SHP77 treated with DMSO at 0.1 percent for 48 hours (cell line): ENCODE measurements around the gene RPL35.

Experiments
- DNase-seq: peaks from one replicate; lab custom pipeline; 2025; lab: John Stamatoyannopoulos, UW

The RPL35 gene

DNA sequence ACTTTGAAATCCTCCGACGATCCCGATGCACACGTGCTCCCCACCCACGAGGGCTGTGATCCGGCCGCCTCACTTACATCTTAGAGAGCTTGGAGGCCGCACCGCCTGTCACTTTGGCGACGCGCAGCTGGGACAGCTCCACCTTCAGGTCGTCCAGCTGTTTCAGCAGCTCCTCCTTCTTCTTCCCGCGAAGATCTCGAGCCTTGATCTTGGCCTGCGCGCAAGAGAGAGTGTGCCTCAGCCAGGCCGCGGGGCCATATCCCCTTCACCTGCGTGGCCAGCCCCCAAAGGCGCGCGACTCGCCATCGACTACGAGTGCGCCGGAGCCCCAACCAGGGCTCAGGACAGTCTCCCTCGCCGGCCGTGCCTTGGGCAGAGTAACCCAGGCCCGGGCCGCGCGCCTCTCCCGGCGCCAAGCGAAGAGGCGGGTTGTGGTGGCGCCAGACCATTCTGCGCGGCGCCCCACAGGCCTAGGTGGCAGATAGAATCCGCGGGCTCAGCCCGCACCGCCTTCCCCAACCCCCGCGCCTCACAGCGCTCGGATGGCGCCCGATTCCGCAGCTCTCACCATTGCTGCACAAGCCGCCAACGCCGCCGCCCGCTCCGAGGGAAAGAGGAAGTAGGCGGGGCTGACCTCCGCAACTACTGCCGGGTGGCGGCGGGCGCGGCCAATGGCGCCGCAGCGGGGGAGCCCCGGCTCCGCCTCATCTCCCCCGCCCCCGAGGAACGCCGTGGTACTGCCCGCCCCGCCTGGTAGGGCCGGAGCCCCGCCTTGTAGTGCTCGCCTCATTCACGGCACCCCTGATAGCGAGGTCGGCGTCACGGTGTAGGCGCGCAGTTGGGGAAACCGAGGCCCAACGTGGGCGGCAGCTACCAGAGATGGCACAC, at the start of gene RPL35, which contains the start of gene ARPC5L:
RPL35 (minus strand) TSS at position 616 of the 888 bp plus-strand sequence; CDS start at position 571, 45 bp downstream.
ARPC5L (plus strand) TSS at position 789 of the 888 bp plus-strand sequence. CDS start 7,161 bp downstream, outside the sequence.
- peak; percentile 89 for DNase-seq

DNA sequence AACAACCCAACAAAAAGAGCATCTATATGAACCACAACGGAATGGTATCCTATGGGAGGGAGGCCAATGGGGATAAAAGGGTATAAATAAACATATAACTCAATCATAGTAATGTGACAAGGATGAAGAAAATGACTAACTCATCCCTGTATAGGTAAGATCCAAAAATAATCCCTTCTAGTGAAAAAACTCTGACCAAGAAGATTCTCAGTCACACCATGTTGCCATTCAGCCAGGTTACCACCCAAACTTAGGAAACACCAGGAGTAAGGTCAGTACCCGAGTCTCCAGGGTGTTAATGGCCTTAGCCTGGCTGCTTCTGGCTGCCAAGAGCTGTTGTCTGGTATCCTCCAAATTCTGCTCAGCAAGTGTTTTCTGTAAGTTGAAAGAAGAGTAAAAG, 46.3 kb upstream of the RPL35 start:
- DNase-seq = no peak

DNA sequence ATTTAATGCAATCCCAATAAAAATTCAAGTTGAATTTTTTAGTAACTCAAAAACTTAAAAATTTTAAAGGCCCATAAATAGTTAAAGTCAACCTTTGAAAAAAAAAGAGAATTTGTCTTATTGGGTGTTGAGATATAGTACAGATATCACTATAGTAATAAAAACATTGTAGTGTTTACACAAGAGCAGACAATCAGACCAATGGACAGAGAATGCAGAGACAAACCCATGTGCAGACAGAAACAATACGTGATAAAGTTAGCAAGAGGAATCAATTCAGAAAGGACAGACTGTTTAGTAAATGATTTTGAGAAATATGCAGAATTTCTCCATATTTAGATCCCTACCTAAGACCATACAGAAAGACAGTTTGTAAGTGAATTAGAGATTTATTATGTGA, 45.2 kb upstream of the RPL35 start:
- DNase-seq = no peak

DNA sequence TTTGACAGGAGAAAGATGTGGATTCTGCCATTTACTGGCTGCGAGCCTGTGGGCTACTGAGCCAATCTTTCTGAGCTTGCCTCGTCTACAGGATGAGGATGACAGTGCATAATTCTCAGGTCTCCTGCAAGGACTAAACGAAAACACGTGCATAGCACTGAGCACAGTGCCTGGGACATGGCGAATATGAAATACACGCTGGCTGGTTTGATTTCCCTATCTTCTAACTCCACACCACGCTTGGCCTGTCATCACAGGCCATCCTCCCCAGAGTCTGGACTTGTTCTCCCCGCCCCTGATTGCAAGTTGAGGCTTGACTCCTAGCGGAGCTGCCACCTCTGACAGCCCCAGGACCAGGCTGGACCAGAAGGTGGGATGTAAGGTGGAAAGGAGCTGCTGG, 38.1 kb upstream of the RPL35 start:
- DNase-seq = no peak

DNA sequence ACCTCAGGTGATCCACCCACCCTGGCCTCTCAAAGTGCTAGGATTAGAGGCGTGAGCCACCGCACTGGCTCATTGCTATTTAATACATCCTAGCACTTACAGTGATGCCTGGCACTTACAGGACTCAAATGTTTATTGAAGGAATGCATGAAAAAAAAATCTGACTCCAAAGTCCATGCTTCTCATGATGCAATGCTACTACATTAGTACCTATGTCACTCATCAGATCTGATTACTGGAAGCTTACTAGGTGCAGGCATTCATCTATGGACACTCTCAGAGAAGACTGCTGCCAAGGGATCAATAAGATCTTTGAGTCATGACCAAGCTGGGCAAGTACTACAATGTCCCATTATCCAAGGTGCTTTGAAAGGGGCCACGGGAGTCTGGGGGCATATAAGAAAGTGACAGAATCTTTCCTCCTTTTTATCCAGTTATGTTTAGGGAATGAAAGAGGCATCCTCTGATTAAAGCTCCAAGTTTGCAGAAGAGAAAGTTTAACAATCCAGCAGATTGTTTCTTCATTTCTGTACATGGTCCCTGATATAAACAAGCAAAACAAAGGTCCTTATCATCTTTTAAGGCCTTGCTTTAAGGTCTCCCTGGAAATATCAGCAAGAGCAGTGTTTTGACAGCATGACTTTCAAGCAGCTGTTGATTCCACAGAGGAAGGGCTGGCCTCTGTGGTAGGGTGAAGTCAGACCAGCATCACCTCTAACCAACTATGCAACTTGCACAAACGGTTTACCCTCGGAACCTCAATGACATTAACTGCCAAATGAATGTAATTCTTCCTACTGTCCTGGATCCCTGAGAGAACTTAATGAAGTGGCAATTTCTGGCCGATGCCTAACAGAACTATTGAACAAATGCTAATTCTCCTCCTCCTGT, 36.1 kb upstream of the RPL35 start:
- no peak for DNase-seq

DNA sequence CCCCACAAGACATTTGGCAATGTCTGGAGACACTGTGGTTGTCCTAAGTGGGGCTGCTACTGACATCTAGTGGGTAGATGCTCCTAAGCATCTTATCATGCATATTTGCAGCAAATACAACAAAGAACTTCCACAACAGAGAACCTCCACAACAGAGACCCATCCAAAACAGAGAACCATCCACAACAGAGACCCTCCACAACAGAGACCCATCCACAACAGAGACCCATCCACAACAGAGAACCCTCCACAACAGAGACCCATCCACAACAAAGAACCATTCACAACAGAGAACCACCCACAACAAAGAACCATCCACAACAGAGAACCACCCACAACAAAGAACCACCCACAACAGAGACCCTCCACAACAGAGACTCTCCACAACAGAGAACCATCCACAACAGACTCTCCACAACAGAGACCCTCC, 33.0 kb upstream of the RPL35 start:
- no peak for DNase-seq

DNA sequence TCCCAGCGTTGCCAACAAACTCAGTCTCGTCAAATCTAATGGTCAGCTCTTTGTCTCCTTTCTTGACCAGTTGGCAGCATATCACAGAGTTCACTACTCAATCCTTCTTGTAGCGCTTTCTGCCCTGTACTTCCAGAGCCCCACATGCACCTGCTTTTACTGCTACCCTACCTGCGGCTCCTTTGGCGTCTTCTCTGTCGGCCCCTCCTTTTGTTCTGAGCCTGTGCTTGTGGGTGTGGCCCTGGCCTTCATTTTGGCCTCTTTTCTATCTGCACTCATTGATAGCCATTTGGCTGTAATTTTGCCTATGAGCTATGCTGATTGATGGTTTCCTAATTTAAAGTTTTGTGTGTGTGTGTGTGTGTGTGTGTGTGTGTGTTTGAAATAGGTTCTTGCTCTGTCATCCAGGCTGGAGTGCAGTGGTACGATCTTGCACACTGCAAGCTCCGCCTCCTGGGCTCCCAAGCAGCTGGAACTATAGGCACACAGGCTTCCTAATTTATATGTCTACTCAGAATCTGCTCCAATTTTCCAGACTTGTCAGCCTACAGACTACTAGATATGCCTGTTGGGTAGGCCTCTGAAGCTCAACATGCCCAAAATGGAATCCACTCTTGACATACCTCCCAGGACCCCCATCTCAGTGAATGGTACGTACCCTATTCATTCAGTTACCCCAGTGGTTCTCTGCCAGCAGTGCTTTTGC, 32.4 kb upstream of the RPL35 start:
- DNase-seq = no peak

DNA sequence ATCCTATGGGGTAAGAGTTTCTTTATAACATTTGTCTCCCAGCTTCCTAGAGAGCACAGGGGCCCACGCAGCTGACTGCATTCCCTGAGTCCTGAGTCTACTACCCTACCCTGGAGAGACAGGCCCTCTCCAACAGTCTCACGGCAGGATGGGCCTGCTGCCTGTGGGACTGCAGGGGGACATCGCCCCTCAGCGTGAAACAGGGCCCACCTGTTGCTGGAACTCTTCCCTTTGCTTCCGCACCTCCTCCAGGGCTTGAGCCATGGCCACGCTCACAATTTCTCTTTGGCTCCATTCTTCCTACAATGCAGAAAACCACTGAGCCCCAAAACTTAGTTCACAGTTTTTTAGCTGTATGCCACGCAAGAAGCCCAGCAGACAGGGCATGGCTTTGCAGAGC, 28.4 kb upstream of the RPL35 start:
- DNase-seq = no peak

DNA sequence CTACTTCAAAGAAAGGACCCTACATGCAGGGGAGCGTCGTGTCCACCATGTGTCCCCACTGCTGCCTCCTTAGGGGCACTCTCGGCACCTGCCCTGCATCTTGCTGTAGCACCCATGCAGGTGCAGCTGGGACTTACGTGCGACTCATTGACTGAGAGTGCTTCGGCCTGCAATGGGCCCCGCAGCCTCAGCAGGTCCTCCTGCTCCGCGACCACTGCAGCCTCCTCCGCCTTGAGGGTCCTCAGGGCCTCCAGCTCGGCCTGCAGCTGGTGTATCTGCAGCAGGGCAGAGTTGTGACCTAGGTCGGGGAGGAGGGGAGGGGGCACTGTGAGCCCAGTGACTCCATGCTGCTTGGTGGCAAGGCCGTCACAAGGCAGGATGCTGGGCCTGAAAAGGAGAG, 27.2 kb upstream of the RPL35 start:
- no peak for DNase-seq

DNA sequence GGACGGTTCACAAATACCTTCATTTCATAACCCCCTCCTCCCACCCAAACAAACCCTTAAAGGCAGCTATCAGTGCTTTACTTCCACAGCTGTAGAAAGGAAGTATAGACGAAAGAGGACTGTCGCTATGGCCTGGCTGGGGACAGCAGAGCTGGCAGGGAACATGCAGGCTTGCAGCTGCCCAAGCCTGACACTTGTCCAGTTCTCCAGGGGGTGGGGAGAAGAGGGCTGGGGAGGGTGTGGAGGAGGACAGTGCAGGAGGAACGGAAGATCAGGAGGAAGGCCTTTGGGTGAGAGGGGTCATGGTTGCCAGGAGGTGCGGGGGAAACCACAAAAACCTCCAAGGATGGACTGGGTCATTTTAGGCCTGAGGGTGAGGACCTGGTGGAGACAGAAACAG, 26.1 kb upstream of the RPL35 start:
- DNase-seq = no peak

DNA sequence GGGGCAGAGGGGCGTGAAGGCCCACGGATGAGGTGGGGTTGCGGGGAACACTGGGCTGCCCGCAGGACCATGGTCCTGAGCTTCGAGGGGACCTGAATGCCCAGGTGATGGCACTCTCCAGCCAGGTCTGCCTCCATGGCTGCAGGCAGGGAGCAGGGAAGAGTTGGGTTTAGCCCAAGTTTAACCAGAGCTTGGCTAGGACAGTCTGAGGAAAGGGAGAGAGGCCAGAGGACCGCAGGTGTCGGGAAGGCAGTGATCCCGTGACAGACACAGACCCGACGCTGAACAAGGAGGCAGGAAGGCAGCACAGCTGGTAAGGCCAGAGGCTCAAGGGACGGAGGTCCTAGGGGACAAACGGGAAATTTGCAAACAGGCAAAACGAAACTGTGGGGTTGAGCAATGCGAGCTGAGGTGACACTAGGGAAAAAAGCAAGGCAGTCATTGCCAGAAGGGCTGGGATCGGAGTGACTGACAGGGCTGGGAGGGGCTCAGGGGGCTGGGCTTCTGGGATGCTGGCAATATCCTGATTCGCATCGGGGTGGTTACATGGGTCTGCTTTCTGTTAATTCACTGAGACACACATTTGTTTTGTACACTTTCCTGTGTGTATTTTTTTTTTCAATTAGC, 25.2 kb upstream of the RPL35 start:
- DNase-seq = no peak

DNA sequence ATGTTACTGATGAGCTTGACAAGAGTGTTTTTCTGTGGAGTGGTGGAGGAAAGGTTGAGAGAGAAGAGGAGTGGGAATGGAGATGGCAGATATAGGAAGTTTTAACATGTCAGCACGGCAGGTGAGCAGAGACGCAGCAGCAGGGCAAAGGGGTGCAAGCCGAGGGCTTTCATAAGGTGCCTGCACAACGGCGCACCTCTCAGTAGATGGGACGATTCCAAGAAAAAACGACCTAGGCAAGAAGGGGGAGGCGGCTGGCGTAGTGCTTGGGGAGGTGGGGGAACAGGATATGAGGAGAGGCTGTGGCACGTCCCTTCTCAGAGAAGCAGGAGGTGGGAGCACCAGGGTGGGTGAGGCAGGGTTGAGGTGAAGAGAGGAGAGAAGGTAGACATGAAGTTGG, 24.7 kb upstream of the RPL35 start:
- no peak for DNase-seq

DNA sequence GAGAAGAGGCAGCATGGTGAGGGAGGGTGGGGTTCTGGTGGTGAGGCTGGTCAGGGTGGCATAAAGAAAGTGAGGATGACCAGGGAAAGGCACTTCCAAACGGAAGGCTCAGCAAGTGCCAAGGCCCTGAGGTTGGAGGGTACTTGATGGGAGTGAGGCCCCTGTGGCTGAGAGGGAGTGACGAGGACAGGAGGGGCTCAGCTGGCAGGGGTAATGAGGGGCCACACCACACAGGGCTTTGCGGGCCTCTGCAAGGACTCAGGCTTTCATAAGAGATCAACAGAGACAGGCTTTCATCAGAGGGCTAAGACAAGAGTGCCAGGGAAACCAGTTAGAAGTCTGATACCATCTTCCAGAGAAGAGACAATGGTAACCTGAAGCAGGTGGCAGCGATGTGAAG, 23.8 kb upstream of the RPL35 start:
- DNase-seq = no peak

DNA sequence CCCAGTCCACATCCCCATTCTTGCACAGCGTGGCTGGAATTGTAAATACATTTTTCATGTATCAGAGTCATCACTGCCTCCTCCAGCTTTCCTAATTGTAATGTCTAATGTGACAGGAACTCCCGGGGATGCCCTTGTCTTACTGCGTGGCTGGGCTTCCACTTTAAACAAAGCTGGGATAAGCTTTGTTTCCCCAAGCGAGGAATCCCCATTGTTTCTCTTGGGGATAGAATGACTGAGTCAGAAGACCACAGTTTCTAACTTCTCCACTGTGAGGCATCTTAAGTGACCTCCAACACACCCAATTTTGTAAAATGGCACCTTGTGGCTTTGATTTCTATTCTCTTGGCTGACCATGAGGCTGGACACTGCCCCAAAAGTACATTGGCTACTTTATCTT, 22.6 kb upstream of the RPL35 start:
- DNase-seq = no peak

DNA sequence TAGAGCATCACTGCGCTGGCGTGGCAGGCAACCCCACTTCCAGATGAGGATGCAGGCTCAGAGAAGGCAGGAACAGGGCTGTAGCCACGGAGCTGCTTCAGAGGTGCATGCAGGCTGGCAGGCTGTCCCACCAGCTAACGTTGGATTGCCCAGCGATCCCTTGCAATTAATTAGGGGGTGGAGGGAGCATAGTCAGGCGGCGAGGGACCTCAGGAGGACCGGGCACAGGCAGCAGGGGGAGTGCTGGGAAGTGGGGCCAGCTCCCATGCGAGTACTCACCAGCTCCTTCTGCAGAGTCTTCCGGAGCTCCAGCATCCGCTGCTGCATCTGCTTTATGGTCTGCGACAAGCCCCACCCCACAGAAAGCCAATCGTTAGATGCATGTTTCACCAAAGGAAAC, 20.5 kb upstream of the RPL35 start:
- no peak for DNase-seq

DNA sequence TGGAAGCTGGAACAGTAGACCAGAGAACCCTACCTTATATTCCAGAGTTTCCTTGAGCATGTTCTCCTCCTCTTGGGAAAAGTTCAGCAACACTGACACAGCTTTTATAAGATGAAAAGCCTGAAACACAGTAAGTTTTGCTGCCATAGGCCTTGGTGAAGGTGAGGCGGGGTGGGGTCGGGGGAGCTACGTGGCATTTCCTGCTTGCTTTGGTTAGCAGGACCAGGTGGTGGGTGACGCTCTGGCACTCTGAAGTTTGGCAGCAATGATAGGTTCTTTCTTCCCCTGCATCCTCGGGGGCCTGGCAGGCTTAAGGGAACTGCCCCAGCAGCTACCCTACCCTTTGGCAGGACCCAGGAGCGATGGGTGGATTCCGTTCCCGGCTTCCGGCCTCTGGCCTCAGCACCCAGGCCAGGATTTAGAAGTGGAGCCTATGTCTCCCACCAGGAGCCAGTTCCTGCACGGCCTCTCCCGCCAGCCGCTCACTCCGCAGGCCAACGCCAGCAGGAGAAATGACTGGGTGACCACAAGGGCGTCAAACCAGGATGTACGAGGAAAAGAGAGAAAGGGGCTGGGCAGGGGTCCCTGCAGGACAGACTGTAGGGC, 19.5 kb upstream of the RPL35 start:
- no peak for DNase-seq

DNA sequence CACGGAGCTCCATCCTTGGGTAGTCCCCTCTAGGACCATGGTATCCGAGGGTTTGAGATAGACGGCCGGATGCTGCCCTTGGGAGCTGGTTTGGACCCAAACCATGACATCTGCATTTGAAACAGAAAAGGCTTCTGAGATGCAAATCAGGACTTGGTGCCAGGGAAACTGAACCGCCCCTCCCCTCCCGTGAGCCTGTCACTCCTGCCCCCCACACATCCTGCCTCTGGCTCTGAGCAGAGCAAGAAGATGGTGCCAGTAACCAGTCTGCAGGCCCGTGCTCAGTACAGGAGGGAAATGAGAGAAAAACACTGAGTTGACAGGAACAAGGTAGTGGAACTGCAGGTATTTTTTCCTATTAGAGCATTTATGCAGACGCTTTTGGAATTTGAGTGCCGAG, 18.7 kb upstream of the RPL35 start:
- DNase-seq = no peak

DNA sequence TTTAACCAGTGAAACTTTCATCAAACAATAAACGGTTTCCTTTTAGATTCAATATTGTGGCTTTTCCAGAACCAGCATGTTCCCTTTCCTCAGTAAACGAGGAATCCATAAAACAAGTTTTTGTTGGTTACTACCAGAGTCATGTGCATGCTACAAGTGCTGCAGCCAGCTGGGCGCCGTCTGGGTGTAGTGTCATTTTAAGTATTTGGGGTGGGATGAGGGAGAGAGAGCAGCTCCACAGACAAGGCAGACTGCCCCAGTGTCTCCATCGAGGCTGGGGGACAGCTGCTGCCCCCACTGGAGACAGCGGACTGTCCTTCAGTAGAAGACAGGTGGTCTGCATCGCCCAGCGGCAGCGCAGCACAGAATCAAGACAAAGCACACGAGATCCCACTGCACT, 17.5 kb upstream of the RPL35 start:
- DNase-seq = no peak

DNA sequence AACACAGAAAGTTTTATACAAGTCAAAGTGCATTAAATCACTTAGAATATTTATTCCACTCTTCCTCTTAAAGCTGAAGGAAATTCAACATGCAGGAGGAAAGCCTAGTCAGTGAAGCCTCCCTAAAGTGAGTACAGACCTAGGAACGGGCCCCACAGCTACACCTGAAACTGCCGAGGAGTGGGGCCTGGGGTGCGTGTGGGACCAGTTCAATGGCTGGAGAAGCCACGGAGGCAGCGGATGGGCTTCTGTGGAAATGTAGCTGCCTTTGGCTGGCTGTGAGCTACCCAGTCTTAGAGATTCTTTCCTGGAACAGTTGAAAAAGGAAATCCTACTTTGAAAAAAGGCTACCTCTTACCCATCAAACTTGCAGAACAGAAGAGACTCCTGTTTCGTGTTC, 16.8 kb upstream of the RPL35 start:
- DNase-seq = no peak

DNA sequence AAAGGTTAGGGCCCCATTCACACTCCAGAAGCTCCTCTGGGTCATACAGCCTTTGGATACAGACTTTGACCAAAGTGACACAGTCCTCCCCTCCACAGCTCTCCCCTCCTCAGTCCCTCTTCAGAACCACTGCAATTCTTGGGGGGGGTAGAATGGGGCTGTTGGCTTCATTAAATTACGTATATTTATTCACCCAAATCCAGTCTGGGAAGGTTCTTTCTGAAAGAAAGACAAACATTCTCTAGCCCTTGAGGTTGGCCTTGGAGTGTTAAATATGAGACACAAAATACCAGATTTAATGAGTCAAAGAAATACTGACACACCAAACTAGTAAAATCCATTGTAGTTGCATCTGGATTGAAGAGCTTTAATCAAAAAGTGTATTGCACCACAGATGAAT, 16.3 kb upstream of the RPL35 start:
- DNase-seq = no peak

DNA sequence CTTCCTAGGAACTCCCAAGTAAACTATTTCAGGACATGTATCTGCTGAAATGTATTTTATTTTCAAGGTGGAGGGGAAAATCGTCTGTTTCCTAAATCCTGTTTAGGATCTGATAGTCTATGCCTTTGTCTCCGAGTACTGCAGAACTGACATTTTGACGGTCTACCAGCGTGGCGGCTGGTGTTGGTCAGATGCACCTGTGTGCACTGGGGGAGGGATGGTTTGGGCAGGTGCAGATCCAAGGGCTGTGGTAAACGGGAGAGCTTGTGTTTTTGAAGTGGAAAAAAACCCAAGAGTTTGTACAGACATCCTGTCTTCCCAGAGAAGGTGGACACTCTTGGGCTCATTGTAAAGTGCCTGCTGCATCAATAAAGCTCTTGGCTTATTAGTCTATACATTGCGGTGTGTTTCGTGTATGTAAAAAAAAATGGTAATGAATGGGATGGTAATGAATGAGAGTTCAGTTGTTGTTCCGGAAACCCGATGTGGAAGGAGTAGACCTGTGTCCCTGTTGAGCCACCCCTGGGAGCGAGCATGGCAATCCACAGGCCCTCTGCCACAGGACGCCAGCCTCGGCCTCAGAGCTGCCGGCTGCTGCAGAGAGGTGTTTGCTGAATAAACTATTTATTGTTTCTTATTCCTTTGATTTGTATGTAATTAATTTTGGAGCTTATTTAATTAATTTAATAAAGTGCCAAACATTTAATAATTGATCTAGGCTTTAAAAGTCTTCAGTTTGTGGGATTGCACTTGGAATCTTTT, 15.4 kb upstream of the RPL35 start:
- no peak for DNase-seq
